KBM-7 (cell line): ENCODE measurements around the gene KIF21B.

Source experiments
- DNase-seq: peaks from one replicate; pipeline ENCODE4 v3.0.0-alpha.2; 2015
- in situ Hi-C: fragments of 300-500 bp; cut with MboI; formaldehyde crosslinking; loops from 2 replicates; pipeline ENCODE4 v1.14.3; 2020; ENCODE audit warnings: low sequenced_read_pairs, low pct_unique_long_range_greater_than_20kb, mixed read lengths

Gene KIF21B

GRCh38 chr1:201022820-201023516, 546 bp downstream of the KIF21B start:
- in situ Hi-C loops: no loop called here
- DNase-seq: no peak

GRCh38 chr1:201022493-201022819, 1.1 kb downstream of the KIF21B start:
- in situ Hi-C loops: no loop called here
- DNase-seq: no peak

GRCh38 chr1:201021630-201022492, 1.7 kb downstream of the KIF21B start:
- no peak for DNase-seq
- in situ Hi-C loops: no loop called here

GRCh38 chr1:201020721-201021629, 2.5 kb downstream of the KIF21B start:
- in situ Hi-C loops: no loop called here
- DNase-seq: peak; percentile 44

DNA sequence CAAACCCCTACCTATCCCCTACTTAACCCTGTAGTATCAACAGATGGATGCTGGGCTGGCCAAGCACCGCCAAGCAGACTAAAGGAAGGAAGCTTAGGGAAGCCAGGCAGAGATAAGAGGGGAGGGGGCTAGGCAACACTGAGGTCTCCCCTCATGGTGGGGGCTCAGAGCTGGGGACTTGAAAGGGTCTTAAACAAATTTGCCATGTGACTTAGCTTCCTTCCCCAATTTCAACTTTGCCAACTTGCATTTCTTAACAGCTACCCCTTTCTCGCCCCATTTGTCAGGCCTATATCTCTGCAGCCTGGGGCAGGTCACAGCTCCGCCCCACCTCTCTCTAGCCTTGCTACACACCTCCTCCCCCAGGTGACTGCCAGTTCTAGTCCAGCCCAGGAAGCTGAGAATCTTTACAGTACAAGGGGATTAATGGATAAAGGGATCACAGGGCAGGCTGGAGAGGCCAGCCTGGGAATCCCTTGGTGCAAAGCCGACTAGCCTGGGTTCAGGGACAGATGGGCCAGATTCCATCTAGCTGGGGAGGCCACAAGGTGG, 3.4 kb downstream of the KIF21B start:
- peak; percentile 68 for DNase-seq
- in situ Hi-C loops: no loop called here

DNA sequence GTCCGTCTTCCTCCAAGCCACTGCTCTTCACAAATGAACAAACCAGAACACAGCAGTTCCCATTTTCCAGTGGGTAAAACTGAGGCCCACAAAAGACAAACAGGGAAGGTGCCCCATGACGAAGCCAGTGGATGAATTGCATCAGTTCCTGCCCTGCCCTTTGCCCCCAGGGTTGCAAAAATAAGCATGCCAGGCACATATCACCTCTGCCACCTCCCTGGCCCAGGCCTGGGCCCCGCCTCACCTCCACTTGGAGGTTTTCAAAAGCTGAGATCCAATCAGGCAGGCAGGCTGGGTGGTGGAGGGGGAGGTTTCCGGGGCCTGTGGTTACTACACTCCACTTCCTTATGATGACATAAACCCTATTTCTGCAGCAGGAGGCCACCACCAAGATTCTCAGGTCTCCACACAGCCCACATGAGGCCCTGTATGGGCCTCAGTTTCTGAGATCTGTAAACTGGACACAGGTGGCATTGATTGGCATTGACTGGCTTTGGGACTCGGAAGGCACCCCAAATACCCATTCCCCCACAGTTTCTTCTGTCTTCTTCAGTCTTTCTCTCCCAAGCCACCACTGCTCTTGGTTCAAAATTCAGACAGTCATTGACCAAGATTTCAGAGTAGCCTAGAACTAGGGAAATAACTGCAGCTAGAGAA, 4.1 kb downstream of the KIF21B start:
- DNase-seq: peak; percentile 96
- in situ Hi-C loops: no loop called here

DNA sequence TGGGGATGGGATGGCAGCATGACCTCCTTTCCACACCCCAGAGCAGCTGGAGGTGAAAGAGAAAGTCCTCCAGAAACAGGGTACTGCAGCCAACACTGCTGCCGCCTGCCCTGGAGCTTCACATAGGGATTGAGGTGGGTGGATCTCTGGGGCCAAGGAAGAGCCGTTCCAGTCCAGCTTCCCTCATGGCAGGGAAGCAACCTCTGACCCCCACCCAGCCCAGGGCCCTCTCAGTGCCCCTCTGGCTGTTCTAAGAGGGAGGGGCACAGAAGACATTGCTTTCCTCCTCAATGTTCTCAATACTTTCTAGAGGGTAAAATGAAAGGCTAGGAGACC, 5.7 kb downstream of the KIF21B start:
- in situ Hi-C loops: no loop called here
- DNase-seq: no peak

DNA sequence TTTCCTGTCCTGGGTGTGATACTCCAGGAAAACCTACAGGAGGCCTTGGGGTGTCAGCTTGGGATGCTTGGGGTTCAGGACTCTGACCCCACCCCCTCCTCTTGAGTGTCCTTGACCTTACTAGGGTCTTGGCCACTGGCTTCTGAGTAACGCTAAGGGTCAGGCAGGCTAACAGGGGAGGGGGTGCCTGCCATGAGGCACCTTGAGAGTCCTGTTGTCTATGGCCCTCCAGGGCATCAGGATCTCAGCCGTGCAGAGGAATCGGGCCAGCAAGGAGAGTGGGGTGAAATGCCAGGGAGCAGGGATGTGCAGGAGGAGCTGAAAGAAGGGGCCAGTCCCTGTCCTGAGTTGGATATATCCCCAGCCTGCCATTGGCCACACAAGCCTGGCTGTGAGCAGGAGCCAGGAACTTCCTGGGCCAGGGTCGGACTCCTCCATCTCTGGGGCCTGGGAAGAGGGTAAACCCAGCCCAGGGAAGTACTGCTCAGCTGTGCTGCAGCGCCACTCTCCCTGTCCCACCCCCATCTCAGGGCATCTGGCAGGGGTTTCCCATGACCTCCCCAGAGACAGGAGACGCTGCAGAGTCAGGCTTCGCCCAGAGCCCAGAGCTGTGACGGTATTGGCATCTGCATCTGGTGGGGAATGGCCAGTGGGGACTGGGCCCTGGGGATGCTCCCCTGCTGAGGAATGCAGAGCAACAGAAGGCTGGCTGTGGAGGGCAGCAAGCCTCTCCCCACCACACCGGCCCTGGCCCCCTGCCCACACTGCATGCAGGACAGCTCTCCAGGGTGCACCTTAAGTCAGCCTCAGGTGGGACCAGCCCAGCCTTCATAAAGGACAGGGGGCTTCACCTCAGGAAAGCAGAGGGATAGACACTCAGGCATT, 6.3 kb downstream of the KIF21B start:
- in situ Hi-C loops: no loop called here

GRCh38 chr1:201016211-201016651, 7.3 kb downstream of the KIF21B start:
- in situ Hi-C loops: no loop called here
- DNase-seq: peak; percentile 63

More for the DNA sequence above, 6.3 kb downstream of the KIF21B start:
- DNase-seq: no peak

- peak; percentile 54 for DNase-seq
- in situ Hi-C loops: no loop called here
Measured at GRCh38 chr1:201015551-201016091, 7.9 kb downstream of the KIF21B start.

- no peak for DNase-seq
- in situ Hi-C loops: no loop called here
Measured at GRCh38 chr1:201014816-201015200, 8.7 kb downstream of the KIF21B start.

- DNase-seq: no peak
- in situ Hi-C loops: no loop called here
Measured at GRCh38 chr1:201013991-201014815, 9.3 kb downstream of the KIF21B start.

- in situ Hi-C loops: no loop called here
Measured at GRCh38 chr1:201013031-201013485, 10.5 kb downstream of the KIF21B start.

DNA sequence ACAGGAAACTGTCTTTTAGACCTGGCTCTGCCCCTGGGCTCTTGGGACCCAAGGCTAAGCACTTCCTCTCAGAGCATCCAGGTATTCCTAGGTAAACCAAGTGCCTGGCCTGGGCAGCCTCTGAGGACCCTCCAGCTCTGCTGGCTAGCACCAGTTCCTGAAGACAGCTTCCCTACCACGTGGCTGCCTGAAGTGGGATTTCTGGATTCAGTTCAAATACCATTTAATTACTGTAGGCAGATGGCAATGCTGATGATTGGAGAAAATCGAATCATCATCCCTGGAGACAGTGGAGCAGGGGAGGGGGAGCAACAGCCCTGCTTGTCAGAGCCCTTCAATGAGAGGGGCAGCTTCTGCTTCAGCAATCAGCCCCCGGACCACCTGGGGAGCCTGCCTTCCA, 11.9 kb downstream of the KIF21B start:
- in situ Hi-C loops: no loop called here
- no peak for DNase-seq

More at GRCh38 chr1:201013031-201013485, 10.5 kb downstream of the KIF21B start:
- DNase-seq: peak; percentile 82

DNA sequence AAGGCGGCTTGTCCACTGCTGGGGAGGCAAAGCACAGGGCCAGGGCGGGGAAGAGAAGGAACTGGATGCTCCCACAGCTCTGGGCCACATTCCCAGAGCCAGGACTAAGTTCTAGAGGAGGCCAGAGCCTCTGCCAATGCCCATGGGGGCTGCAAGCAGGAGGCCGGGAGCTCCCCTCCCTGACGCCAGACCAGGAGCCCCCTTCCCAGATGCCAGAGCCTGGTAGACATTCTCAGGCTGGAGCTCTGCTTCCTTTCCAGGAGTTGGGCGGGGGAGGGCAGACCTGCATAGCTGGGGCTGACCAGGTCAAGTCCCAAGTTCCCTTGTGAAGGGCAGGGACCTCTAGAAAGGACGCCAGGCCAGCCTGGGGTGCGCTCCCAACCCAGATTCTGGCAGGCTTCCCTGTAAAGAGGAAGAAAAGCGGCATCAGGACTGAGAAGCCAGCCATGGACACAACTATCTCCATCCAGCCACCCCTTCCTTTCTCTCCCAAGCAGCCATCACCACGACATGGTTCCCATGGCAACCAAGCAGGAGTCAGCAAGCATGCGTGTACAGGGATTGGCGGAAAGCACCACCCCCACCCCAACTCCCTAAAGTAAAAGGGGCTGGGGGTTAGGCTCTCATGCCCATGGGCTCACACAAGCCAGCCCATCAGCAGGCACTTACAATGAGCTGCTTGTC, 13.4 kb downstream of the KIF21B start:
- no peak for DNase-seq
- in situ Hi-C loops: no loop called here

GRCh38 chr1:201008666-201009360, 14.7 kb downstream of the KIF21B start:
- in situ Hi-C loops: no loop called here
- DNase-seq: no peak
